HG03460 (cell line): ENCODE data around the gene AMDHD2.

Experiments
- ATAC-seq: cut with Tn5 transposase; IDR thresholded peaks from one replicate; pipeline ENCODE4 v1.9.1; 2021; ENCODE audit not compliant: unreplicated experiment

The AMDHD2 gene

DNA sequence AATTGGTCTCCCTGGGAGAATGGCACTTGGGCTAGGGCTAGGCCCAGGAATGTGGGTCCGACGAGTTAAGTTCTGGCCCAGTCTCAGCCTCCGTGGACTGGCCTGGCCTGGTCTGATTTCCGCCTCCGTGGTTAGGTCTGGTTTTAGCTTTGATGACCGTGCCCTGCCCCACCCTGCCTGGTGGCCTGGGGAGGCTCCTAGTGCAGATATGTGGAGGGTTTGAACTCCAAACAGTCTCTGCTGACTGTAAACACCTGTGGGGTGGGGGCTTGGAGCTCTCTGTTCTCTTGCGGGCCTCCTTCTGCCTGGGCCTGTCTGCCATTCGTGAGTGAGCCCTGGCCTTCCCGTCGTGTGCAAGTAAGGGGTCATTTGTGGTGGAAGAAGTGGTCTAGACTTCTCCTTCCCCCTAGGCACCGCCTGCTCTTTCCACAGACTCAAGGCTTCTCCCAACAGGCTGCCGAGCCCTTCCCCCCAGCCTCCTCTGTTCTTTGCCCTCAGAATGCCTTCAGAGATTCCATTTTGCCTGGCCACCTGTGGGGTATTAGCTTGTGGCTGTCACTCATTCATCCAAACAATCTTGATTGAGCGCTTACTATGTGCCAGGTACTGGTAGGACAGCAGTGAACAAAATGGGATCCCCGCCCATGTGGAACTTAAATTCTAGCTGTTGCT is 4.9 kb upstream of the AMDHD2 start:
- ATAC-seq: no peak

DNA sequence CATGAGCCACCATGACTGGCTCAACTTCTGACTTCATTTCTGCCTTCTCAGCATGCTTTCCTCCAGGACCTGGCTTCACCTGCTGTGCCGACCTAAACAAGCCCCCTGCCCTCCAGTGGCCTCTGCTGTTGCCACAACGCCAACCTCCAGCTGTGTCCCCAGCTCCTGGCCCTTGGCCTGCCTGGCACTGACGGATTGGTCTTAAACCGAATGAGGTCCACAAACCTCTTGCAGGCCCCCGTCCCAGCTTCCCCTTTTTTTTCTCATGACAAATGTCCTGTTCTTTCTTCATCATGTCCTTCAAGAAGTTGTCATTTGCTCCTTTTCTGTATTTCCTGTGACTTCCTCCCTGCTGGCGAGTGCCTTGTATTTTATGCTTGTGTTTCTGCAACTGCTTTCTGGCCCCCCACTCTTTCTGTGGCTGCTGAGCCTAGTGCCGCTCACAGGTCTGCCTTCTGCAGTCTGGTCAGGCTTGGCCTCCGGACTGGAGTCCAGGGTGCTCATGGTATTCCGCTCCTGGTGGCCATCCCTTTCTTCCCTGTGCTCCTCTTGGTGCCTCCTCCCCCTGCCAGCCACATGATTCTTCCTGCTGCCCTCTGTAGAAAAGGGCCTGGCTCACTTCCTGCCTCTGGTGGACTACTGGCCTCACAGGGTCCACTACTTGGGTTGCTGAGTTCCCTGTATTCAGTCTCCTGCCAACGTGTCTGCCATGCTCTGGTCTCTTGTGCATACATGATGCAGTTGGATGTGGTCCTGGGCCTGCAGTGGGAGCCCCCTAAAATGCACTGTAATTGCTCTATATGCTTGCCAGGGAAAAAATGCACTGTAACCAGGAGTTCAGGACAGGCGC is 3.6 kb upstream of the AMDHD2 start:
- no peak for ATAC-seq

DNA sequence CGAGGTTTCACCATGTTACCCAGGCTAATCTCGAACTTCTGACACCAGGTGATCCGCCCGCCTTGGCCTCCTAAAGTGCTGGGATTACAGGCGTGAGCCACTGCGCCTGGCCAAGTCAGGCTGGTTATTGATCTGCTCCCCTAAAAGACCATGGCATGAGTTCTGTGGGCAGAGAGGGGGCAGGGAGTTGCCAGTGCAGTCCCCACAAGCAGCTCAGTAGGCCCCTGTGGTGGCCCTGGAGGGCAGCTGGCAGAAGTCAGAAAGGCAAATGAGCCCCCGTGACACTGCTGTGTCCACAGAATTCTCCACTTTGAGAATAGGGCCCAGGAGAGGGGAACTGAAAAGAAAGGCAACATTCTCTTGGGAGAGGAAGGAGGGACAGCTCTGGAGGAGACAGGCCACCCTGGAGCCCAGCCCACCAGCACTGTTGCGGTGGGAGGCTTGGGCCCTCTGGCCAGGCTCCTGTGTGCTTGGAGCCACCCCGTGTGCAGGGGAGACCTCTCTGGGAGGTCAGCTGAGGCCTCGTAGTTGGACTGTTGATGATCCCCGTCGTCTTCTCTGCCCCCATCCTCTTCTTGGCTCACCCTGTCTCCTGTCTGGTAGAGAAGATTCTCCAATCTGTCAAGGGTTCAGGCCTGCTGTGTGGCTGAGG is 2.1 kb upstream of the AMDHD2 start:
- ATAC-seq: no peak

DNA sequence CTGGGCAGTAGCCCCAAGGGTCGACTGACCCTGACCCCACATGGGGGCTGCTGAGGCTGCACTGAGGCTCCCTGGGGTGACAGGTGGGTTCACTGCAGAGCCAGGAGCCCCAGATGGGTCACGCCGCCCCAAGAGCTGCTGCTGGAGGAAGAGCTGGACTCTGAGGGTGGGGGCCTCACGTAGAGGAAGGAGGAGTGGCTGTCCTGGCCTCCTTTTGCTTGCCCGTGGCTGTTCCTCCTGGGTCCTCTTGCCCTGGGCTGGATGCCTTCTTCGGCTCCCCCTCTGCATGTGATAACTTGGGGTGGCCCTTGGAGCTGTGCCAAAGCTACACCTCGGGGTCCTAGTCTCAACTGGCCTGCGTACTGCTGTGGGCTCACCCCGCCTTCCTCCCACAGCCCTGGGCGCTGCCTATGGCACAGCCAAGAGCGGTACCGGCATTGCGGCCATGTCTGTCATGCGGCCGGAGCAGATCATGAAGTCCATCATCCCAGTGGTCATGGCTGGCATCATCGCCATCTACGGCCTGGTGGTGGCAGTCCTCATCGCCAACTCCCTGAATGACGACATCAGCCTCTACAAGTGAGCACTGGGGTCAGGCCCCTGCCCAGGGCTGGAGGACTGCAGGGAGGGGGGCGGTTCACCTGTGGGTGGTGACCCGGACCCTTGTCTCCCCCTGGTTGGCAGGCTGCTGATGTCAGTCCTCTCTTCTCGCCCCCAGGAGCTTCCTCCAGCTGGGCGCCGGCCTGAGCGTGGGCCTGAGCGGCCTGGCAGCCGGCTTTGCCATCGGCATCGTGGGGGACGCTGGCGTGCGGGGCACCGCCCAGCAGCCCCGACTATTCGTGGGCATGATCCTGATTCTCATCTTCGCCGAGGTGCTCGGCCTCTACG is 1.1 kb upstream of the AMDHD2 start:
- ATAC-seq: no peak

DNA sequence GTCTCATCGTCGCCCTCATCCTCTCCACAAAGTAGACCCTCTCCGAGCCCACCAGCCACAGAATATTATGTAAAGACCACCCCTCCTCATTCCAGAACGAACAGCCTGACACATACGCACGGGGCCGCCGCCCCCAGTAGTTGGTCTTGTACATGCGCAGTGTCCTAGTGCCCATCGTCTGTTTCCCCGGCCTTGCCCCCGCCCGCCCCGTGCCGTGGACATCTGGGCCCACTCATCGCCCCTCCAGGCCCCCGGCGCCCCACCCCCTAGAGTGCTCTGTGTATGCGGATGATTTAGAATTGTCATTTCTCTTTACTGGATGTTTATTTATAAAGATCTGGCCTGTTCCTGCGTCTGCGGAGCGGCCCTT is 475 bp upstream of the AMDHD2 start:
- ATAC-seq: no peak

DNA sequence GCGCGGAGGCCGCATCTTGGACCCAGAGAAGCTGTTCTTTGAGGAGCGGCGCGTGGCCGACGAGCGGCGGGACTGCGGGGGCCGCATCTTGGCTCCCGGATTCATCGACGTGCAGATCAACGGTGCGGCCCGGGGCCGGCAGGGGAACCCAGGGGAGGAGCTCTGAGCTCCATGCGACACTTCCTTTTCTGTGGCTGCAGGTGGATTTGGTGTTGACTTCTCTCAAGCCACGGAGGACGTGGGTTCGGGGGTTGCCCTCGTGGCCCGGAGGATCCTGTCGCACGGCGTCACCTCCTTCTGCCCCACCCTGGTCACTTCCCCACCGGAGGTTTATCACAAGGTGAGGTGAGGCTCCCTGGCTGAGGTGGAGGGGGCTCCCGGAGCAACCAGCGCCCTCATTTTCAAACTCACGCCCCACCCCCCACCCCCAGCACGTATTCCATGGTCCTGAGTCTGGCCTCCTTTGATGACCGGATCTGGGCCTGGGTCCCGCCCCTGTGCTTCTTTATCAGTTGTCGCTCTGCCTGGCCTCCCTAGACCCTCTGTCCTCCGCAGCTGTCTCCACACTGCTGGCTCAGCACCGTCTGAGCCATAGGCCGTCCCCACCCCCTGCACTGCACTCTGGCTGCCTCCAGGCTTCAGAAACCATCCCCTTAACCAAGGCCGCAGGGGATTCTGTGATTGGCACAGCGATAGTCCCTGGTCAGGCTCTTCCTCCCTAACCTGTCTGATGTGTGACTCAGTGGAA is 787 bp downstream of the AMDHD2 start:
- ATAC-seq: no peak

DNA sequence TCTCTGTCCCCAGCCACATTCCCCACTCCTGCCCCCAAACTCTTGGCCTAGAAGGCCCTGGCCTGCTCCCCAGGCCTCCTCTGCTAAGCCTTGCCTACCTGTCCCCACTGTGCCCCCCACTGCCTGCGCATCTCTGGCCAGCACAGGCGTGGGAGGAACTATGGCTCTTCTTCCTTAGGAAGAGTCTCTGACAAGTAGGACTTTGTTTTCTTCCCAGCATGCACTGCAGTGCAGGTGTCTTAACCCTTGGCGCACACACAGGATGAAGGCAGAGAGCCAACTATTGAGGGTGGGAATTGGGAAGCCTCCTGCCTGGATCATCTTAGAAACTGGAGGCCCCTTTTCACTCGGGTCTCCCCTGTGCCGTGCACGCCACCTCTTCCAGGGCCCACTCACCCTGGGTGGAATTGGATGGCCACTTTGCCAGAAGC is 3.6 kb downstream of the AMDHD2 start:
- ATAC-seq: no peak

DNA sequence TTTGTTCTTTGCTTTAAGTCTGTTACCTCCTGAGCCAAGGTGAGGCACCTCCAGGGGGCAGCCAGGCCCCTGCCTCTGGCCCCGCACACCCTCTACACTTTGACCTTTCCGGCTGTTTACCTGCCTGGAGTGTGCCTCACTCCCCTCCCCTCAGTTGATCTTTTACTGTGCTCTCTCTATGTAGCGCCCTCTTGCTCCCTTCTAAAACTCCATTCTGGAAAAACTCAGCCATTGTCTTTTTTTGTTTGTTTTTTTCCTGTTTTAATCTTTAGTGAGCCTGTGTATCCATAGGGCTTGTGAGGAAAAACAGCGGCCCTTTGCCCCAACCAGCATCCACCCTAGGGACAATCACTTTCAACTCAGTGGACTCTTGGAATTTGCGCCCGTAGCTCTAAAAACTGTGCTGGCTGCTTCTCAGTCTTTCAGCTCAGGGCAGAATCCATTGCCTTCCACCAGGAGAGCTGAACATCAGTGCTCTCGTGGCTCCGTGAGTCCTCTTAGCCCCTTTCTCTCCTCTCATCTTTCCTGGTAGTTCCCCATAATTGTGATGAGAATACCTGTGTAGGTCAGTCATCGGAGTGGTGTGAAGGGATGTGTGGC is 4.3 kb downstream of the AMDHD2 start:
- ATAC-seq: no peak

DNA sequence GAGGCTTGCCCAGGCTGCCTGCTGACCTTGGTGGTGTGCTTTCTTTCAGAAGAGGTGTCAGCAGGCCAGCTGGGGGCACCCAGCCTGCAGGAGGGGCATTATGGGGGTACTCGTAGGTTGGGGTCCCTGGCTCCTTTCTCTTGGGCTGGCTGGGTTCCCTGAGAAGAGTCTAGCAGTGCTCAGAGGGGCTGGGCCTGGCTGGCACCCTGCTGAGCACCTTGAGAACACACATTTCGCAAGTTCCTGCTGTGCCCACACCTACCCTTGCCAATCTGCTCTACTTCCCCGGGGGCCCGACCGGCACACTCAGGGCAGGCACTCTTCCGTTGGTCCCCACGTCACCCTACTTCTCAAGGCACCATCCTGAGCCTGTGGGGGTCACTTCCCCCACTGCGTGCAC is 6.0 kb downstream of the AMDHD2 start:
- ATAC-seq: no peak

DNA sequence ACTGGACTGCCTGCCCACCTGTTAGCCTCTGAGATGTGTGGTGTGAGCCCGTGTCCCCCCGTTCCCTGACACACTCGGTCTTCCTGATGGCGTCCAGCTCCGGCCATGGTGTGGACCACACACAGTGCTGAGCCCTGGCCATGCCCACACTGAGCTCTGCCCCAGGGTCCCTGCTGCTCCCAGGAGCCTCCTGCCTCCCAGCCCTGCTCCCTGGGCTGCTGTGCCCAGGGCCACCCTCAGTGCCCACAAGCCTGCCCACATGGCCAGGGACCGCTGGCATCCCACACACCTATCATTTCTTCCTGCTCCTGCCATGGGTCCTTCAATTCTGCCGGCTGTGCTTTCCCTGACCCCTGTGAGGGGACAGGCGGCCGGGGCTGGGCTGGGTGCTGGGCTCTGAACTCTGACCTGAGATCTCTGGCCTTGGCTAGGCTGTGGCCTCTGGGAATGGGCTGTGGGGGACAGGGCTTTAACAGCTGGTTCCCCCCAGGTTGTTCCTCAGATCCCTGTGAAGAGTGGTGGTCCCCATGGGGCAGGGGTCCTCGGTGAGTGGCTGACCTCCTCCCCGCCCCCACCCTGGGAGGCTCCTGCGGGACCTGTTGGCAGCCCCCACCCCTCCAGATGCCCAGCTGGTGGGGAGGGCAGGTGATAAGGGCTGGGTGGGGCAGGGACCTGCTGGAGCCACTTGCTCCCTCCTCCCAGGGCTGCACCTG is 7.1 kb downstream of the AMDHD2 start:
- no peak for ATAC-seq

DNA sequence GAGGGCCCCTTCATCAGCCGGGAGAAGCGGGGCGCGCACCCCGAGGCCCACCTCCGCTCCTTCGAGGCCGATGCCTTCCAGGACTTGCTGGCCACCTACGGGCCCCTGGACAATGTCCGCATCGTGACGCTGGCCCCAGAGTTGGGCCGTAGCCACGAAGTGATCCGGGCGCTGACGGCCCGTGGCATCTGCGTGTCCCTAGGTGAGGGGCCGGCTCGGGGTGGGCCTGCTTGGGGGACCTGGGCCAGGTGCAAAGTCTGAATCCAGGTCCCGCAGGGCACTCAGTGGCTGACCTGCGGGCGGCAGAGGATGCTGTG is 7.6 kb downstream of the AMDHD2 start:
- ATAC-seq: no peak

DNA sequence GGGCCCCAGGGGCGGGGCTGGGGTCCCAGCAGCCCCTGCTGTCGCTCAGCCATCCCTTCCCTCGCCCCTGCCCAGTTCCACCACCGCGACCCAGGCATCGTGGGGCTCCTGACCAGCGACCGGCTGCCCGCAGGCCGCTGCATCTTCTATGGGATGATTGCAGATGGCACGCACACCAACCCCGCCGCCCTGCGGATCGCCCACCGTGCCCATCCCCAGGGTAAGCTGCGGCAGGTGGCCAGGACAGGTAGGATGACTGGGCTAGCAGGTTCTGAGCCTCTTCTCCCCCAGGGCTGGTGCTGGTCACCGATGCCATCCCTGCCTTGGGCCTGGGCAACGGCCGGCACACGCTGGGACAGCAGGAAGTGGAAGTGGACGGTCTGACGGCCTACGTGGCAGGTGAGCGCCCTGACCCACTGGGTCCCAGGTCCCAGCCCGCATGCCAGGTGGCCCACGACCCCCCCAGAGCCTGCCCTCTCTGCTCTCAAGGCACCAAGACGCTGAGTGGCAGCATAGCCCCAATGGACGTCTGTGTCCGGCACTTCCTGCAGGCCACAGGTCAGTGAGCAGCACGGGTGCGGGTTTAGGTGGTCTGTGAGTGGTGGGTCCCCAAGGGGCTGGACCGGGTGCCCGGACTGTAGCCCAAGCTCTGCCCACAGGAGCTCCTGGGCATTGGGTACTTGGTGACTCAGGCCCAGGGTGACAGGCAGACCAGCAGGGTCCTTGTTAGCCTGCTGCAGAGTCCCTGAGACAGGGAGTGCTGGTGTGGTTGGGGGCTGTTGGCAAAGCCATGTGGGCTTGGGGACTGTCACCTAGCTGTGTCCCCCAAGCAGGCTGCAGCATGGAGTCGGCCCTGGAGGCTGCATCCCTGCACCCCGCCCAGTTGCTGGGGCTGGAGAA is 8.2 kb downstream of the AMDHD2 start:
- no peak for ATAC-seq

DNA sequence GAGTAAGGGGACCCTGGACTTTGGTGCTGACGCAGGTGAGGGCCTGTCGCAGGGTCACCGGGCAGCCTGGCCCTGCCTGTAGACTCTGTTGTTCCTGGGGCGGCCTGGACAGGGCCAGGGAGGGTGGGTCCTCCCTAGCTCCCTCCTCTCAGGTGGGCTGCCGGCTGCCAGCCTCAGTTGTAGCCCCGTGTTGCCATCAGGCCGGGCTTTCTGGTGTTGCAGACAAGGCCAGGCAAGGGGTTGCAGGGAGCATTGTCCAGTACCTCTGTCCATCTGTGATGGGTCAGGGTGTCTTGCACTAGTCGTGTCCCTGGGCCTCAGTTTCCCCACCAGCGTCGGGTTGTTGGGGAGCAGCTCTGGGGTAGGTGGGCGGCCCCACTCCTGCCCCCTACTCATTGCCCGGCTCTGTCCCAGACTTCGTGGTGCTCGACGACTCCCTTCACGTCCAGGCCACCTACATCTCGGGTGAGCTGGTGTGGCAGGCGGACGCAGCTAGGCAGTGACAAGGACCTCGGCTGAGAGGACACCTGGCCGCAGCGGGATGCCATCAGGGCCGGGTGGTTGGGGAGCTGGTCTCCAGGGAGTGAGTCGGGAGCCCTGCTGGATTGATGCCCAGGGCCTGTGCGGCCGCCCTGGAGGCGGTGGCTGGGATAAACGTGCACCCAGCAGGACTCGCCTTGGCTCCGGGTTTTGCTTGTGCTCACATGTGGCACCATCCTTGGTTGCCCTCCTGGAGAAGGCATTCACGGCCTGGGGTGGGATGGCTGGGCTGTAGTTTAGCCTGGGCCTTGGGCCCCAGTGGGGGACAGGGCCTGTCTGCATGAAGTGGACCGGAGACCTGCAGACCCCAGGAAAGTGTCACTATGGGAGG is 9.1 kb downstream of the AMDHD2 start:
- ATAC-seq: no peak

DNA sequence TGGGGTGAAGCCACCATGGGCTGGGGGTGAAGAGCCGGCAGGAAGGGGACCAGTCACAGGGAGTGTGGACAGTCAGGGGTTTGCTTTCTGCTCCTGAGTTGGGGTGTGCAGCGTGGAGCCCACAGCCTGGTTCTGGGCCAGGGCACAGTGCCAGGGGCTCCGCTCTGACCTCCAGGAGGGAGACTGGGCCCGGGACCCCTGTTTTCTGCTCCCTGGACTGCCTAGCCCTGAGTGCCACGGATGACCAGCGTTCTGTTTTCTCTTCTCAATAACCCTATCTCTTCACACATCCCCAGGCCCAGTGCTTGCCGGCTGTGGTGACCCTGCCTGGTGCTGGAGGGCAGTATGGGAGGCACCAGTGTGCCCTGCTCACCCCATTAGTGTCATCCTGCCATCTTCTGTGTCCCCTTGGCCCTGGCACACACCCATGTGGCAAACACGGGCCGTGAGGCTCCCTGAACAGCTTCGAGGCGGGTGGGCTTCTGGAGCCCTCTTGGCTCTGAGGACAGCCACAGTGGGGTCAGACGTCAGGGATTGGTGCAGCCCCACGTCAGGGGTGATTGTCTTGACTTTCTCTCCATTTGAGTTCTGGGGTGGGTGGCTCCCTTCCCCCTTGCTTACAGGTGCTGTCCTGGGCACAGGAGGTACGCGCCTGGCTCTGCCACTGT is 9.9 kb downstream of the AMDHD2 start:
- no peak for ATAC-seq

DNA sequence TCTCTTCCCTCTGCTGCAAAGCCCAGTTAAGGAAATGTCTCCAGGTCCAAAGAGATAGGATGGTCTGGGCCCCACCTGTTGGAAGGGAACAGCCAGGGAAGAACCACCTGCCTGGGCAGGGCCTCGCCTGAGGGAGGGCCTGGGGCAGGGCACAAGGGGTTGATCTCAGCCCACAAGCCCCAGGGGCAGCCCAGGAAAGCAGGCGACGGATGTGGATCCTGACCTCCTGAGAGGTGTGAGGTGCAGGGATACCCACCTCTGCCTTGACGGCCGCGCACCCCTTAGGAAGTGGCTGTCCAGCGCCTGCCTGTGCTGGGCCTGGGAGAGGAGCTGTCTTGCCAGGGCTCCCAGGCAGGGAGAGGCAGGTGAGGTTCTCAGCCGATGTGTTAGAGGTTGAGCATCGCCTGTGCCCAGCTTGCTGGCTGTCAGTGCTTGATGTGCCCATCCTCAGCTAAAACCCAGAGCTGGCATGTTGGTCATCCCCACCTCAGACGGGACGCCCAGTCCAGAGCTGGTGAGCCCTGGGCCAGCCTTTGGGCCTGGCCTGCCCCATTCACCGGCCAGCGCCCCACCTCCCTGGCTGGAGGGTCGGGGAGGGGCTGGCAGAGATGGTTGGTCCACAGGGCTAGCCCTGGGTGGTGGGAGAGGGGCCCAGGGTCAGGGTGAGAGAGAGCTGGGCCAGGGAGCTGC is 10.6 kb downstream of the AMDHD2 start:
- no peak for ATAC-seq

DNA sequence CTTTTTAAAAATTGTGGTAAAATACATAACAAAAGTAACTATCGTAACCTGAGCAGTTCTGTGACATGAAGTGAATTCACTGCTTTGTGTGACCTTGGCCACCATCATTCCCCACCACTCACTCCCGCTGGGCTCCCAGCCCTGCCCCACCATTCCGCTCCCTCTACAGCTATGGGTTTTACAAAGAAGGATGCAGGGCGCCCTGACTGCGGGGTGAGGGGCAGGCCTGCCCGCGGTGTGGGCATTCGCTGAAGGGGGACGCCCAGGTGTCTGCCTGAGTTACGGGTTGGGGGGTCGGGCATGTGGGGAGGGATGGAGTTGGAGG is 11.2 kb downstream of the AMDHD2 start, which contains the start of gene CEMP1:
Gene CEMP1 (minus strand): TSS at position 38 of the 325 bp plus-strand sequence. CDS start 335 bp downstream, outside the sequence.
- peak; percentile 4 for ATAC-seq
